BE2C (cell line): Measurements from ENCODE around the gene KCNQ5.

Source experiments
- DNase-seq: peaks from one replicate; pipeline ENCODE4 v3.0.0-alpha.2; 2020
- H3K27me3 ChIP-seq: fragments of 250-450 bp; sonication (Bioruptor Pico); 2 replicates; pipeline ENCODE4 v1.5.1; 2020; ENCODE audit warnings: mild to moderate bottlenecking
- H3K36me3 ChIP-seq: fragments of 250-450 bp; sonication (Bioruptor Pico); 2 replicates; pipeline ENCODE4 v1.5.1; 2020; ENCODE audit warnings: mild to moderate bottlenecking
- H3K4me1 ChIP-seq: fragments of 250-450 bp; sonication (Bioruptor Pico); 2 replicates; pipeline ENCODE4 v1.5.1; 2020
- H3K4me3 ChIP-seq: 2 replicates; pipeline ENCODE4 v1.5.1; 2011; ENCODE audit warnings: low read depth, low read length
- H3K9me3 ChIP-seq: fragments of 250-450 bp; sonication (Bioruptor Pico); 2 replicates; pipeline ENCODE4 v1.5.1; 2020
- TF ChIP-seq, protein P1 (sequence below): IDR thresholded peaks from 2 replicates; pipeline ENCODE4 v1.5.1; 2012; ENCODE audit warnings: mild to moderate bottlenecking, low read depth, low read length

Gene KCNQ5

DNA sequence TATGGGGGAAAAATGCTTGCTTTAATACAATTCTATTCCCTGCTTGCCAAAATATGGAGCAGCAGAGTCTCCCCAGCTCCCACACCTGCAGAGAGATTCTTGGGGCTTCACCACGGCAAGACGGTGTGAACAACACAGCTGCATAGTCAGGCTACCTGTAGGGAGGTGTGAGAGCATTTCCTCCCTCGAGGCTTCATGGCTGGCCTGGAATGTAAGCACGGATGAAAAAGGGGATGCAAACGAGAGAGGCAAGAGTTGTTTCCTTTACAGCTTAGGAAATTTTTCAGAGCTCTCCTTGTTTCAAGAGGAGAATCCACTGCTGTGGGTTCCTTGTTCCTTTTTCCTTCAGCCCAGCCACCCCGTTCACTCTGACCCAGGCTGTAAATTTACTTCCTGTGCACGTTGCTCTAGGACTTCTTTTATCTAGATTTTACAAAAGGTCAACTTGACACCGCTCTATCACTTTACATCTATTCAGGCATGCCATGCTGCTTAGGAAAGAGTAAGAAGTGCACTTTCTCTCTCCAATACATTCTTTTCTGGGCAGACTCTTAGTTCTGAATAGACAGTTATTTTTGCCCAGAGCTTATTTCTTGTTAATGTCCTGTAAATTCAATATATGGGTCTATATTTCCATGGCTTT is 406.4 kb downstream of the KCNQ5 start:
- H3K4me1 ChIP-seq = no peaks in the 10 kb centered on the region
- H3K36me3 ChIP-seq = no peaks in the 10 kb centered on the region
- DNase-seq = no peak
- no peak overlapping the region for H3K4me3 ChIP-seq
- H3K27me3 ChIP-seq = no peaks in the 10 kb centered on the region
- no peaks in the 10 kb centered on the region for H3K9me3 ChIP-seq
- TF ChIP-seq, protein P1, sequence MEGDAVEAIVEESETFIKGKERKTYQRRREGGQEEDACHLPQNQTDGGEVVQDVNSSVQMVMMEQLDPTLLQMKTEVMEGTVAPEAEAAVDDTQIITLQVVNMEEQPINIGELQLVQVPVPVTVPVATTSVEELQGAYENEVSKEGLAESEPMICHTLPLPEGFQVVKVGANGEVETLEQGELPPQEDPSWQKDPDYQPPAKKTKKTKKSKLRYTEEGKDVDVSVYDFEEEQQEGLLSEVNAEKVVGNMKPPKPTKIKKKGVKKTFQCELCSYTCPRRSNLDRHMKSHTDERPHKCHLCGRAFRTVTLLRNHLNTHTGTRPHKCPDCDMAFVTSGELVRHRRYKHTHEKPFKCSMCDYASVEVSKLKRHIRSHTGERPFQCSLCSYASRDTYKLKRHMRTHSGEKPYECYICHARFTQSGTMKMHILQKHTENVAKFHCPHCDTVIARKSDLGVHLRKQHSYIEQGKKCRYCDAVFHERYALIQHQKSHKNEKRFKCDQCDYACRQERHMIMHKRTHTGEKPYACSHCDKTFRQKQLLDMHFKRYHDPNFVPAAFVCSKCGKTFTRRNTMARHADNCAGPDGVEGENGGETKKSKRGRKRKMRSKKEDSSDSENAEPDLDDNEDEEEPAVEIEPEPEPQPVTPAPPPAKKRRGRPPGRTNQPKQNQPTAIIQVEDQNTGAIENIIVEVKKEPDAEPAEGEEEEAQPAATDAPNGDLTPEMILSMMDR = no peak

DNA sequence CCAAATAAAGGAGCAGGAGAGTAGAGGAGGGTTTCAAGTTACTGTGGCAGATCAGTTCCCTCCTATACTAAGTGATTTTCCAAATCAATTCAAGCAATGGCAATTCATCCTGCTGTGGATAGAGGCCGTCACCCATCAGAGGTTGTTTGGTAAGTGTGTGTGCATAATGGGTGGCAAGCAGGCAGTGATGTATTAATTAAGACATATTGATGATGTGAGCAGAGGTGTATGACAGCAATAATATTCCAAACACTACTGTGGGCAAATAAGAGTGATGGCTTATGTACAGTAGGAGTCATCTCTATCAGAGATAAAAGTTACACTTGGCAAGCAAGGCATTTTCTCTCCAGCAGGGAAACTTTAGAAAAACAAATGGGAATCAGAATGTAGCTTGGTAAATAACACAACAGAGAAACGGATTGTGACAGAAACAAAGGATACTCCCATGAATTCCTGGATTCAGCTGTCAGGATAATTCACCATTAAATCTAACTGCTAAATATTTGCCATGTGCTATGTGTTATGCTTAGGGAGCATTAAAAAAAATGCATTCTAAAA is 407.1 kb downstream of the KCNQ5 start:
- no peaks in the 10 kb centered on the region for H3K36me3 ChIP-seq
- no peaks in the 10 kb centered on the region for H3K4me1 ChIP-seq
- no peak overlapping the region for H3K4me3 ChIP-seq
- TF ChIP-seq, protein P1 = no peak
- no peaks in the 10 kb centered on the region for H3K9me3 ChIP-seq
- DNase-seq = no peak
- H3K27me3 ChIP-seq = no peaks in the 10 kb centered on the region

DNA sequence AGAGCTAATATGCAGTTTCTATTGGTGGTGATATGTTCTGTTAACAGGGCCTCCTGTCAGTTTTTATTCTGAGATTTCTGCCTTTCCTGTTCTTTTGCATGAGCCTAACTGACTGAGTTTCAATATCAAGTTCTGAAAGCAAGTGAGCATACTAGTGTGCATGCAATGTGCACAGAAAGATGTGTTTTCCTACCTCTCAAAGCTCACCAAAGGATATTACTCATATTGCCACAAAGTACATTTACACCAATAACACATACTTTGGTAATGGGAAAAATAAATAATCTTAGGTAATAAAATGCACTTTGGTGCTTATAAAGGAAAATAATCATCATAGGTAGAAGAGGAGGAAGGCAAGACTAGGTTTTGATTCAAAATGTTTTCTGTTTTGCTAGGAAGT is 408.4 kb downstream of the KCNQ5 start:
- Histone ChIP-seq H3K27me3 (no peaks in the 10 kb centered on the region), H3K36me3 (no peaks in the 10 kb centered on the region), H3K4me3 (no peak overlapping the region), H3K4me1 (no peaks in the 10 kb centered on the region), H3K9me3 (no peaks in the 10 kb centered on the region)
- no peak for DNase-seq
- TF ChIP-seq, protein P1 = no peak

DNA sequence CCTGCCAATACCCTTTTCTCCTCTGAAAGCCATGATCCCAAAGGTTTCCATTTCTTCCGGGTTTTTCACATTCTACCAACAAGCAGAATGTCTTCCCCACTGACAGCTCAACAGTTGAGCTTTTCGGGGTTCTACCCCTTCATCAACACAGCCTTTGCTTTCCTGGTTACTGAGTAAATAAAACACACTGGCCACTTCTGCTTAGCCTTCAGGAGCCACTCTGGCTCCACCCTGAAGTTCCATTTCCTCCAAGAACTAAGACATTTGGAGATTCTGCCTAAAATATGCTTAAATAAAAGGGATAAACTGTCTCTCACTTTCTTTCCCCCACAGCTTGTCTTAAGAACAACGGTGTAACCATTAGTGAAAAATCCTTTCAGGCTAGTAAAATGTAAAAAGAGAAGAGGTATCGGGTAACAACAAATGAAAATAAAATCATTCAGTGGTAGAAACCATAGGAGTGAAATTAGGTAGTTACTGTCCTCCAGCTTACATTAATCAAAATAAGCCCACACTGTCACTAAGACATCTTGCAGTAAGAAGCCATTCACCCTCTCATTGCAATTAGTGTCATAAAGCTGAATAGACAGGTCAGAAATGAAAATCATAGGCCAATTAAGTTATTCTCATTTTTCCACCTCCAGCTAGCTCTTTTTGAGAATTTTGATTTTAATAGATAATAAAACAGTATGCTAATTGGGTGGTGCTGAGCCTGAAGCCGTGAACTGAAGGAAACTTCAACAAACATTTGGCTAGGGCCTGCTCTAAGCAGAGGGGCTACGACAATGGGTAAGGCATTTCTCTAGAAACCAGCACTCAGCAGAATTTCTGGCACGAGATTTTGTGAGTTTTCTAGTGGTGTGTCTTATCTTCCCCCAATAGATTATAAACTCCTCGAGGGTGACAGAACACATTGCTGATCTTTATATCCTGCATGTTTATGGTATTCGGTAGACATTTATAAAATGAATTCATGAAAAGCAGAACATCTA is 409.2 kb downstream of the KCNQ5 start:
- H3K9me3 ChIP-seq = no peaks in the 10 kb centered on the region
- H3K27me3 ChIP-seq = no peaks in the 10 kb centered on the region
- no peak for DNase-seq
- H3K36me3 ChIP-seq = no peaks in the 10 kb centered on the region
- no peaks in the 10 kb centered on the region for H3K4me1 ChIP-seq
- H3K4me3 ChIP-seq = no peak overlapping the region
- TF ChIP-seq, protein P1 = no peak

DNA sequence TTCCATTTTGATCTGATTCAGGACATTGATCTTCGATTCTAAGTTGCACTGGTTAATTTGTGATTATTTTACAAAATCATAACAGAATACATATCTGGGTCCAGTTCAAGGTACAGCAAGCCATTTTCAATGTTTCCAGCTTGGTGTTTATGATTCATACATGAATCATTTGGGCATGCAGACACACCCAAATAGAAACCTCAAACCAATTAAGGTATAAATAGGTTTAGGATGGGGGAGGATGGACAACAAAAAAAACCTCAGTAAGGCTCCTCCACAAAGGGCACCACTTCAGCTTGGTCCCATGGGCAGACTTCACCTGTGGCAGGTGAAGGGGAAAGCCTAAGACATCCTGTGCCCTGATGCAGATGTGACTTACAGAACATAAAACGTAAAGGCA is 410.7 kb downstream of the KCNQ5 start:
- Histone ChIP-seq H3K27me3 (no peaks in the 10 kb centered on the region), H3K9me3 (no peaks in the 10 kb centered on the region), H3K36me3 (no peaks in the 10 kb centered on the region), H3K4me3 (no peak overlapping the region), H3K4me1 (no peaks in the 10 kb centered on the region)
- TF ChIP-seq, protein P1 = no peak
- DNase-seq = no peak

DNA sequence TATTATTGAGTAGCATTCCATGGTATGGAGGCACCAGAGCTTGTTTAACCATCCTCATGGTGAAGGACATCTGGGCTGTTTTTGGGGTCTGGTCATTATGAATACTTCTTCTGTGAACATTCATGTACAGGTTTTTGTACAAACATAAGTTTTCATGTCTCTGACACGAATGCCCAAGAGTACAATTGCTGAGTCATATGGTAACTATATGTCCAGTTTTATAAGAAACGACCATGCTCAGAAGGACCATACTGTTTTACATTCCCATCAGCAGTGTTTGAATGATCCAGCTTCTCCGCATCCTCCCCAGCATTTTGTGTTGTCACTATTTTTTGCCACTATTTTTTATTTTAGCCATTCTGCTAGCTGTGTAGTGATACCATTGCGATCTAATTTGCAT is 414.8 kb downstream of the KCNQ5 start:
- no peaks in the 10 kb centered on the region for H3K27me3 ChIP-seq
- H3K4me1 ChIP-seq = no peaks in the 10 kb centered on the region
- H3K4me3 ChIP-seq = no peak overlapping the region
- TF ChIP-seq, protein P1 = no peak
- no peak for DNase-seq
- H3K9me3 ChIP-seq = no peaks in the 10 kb centered on the region
- H3K36me3 ChIP-seq = no peaks in the 10 kb centered on the region
